ENCODE measurements around the gene SYNPO2.

GRCh38 chr4:118993333-118993732, 104.7 kb downstream of the SYNPO2 start:
- TF ChIP-seq EZH2 (IDR thresholded peaks at IDR 0.05; ENCODE audit: borderline replicate concordance, low read depth, low read length, poor library complexity, severe bottlenecking) = no peak
- no peak for TF ChIP-seq CTCF (conservative IDR thresholded peaks at IDR 0.05; ENCODE audit: low read depth, low read length)

All from A673 (cell line).